ENCODE measurements around the gene FARS2.

The FARS2 gene

DNA sequence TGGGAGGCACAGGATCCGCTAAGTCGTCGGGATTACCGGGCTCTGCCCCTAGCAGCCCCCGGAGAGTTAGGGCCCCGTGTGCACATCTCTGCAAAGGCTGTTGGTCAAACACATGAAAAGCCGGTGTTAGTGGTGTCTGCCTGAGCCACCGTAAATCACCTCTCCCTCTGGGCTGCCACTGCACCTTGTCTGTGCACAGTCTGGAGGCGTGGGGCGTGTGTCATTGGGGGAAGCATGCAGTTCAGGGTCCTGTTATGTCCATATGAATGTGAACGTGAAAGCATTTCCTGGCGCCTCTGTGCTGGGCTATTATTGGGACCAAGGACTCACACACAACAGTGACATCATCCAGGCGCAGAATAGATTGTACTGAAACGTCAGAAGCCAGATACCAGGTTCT lies 439.9 kb downstream of the FARS2 start:
- no peak for DNase-seq

DNA sequence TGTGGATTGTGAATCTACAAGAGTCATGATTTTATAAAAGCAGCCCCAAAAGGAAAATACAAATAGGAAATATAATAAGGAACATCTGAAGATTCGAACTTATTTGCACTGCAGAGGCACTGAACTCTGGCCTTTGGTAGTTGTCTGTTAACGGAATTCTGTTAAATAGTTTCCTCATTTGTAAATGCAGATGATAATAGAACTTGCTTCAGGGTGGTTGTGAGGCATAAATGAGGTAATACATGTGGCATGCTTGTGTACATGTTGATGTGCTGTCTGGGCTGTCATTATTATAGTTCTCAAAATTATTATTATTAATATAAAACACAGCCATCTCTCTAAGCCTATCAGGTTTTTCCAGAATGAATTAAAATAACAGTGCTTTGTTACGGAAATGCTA lies 443.4 kb downstream of the FARS2 start:
- DNase-seq, result no peak

DNA sequence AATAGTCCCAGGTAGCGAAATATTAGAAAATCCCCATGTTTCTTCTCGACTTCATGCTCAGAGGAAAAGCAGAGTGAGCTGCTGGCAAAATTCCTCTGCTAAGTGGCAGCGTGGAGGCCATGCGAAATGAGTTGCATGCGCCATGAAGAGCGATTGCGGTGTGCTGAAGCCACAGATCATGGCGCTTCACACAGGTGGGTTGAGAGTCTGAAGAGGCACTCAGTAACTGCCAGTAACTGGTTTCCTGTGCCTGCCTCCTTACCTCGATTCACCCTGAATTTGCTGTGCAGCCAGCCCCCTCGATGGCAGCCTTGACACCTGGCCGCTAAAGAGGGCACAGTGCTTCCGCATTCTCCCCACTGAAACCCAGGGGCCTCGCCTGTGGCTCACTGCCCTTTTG lies 443.9 kb downstream of the FARS2 start:
- DNase-seq, result no peak

DNA sequence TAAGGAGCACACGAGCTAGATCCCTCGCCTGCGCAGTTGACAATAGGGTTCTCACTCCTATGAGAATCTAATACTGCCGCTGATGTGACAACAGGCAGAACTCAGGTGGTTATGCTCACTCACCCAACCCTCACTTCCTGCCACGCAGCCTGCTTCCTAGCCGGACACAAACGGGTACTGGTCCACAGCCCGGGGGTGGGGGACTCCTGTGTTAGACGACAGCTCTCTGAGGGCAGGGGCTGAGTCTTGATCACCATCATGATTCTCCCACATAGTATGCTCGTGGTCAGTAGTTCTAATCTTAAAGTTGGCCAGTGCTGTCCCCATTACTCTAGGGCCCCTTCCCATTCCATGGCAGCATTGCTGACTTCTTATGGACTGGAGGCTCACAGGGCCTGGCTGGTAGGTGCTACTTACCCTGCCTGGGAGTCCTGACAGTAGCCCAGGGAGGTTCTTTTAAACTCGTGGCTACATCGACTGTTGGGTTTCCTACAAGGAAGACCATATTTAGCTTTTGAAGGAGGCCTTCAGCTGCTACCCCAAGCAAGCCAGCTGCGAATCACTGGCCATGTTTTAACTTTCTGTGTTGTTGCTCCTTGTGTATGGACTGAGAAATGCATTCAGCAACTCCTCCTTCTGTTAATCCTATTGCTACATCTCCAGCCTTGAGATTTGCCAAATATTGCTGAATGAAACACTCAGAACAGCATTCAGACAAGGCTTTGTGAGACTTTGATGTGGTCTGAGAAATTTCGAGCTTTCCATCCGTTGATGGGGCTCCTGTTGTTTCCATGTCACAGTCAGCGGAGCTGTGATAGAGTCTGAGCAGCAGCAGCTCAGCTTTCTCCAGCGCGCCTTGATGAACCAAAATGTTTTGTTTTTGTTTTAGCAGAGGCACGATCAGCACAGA lies 445.1 kb downstream of the FARS2 start:
- no peak for DNase-seq

DNA sequence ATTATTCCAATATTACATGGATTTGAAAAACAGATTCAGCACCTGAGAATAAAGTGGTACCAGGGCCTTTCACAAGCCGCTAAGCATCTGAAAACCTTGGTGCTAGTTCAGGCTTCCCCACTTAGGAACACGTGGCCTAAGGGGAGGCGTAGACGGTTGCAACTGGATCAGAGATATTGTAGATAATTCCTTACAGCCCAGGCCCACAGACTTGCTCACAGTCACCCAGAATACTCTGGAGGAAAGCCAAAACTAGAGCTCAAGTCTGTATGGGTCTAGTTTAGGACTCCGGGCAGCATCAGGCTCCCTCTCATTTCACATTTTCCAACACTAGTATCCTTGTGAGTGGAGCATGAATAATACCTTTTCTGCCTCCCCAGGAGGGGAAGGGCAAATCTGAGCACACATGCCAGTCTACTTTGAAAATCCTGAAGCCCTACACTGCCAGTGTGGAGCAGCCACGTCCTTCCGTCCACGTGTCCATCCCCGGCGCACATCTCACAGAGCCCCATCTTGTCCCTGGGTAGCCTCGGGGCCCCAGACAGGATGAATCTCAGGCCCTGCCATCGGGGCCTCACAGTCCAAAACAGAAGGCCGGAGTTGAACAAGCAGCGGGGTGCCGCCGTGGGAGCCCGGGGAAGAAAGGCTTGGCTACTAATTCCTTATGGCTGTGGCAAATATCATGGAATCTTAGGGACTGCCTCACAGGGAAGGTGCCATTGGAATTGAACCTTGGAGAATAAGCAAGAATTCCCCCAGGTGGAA lies 446.1 kb downstream of the FARS2 start:
- no peak for DNase-seq

DNA sequence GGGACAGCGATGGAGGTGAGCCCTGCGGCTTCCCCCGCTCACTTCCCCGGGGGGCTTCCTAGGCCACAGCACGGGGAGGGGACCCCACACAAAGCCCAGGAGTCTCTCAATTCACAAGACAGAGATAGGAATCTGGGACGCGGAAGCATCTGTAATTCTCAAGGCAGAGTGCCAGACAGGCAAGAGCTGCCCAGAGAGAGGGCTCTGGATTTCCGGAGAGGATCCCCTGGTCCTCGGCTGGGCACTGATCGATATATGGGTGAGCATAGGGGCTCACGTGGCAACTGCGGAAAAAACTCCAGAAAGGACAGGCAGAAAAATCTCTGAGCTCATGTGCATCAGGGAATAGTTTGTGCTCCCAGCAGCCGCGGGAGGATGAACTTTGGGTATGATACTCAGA lies 449.2 kb downstream of the FARS2 start:
- DNase-seq, result no peak

DNA sequence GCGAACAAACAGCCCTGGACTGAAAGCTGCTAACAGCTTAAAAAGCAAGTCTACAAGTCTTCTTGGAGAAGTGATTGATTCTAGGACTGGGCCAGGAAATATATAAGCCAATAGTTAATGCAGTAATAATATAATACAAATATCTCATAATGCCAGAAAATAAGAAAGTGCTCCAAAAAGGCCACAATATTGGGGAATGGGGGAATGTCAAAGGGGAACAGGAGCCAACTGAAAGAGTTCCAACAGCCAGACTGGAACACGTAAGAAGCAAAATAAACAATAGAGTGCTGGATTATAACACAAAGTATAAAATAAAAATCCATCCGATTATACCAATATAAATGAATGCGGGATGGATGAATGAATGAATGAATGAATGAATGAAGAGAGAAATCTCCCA lies 449.6 kb downstream of the FARS2 start:
- no peak for DNase-seq

DNA sequence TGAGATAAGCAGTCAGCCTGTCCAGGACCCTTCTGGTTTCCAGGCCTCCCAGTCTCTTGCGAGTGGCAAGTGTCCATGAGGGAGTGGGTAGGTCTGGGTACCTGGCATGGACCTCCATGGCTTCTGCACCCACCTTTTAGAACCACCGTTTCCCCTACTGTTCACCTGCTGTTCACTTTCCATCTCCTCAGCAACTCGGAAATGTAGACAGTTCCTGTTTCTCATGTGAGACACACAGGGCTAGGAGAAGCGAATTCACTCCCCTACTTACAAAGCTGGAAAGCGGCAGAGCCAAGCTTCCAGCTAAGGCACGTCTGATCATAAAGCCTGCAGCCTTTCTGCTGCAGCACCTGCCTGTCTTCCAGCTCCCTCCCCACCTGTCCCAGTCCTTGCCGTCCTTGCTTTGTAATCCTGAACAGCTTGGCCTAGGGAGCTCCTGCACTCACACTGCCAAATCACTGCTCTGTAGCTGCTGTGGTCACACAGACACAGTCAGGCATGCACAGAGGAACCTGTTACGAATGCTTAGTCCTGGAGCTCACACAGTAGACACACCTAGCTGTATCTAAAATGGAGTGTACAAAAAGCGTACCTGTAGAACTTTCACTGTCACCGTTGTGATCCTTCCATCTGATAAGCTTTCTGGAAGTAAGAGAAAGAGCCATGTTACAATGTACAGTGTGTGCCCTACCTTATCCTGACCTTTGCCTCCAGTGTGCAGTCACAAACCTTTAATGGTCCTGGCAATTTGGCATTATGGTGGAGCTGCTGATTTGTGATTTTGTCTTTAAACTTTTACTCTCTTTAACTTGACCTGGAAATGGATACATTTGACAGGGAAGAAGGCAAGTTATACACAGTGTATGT lies 451.3 kb downstream of the FARS2 start:
- DNase-seq, result no peak

DNA sequence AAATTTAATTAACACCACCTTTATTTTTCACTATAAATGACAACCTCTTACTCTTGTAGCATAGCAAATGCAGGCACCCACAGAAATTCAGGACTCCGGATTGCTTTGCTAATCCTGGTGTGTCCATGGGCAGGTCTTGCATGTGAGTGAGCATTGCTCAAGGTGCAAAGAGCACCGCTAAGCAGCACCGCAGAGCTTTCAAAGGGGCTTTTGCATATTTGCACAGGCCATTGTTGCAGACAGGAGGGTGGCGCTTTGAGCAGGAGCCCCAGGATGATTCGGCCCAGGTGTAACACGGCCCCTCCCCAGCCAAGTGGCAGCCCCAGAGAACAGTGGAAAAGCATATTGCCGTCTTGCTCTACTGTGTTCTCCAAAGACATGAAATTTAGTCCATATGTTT lies 452.2 kb downstream of the FARS2 start:
- DNase-seq, result no peak

DNA sequence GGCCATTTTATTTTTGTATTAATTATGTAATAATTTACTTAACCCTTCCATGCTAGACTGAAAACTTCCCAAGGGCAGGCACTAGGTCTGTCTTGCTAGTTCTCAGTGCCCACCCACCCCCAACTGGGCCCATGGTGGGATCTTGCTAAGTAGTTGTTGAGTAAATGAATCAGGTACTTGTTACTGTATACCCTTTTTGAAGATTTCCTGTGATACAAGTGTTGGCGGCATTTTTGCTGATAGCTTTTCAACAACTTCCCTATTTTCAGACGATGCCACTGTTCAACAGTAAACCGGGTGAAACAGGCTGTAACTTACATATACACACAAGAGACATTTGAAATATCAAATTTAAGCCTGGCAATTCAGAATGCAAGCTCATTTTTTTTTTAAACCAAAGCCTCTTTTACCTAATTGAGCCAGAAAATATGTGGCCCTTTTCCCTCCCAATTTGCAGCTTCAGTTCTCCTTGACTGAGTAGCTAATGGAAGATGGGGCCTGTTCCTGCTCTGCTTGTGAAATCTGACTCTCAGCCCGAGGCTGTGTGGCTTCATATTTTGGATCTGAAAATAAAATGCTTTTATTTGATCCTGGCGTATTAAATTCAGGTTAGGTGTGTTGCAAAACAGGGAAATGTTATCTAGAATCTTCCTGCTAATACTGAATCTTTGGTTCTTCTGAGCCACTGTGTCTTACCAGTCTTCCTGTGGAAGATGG lies 457.1 kb downstream of the FARS2 start:
- no peak for DNase-seq

DNA sequence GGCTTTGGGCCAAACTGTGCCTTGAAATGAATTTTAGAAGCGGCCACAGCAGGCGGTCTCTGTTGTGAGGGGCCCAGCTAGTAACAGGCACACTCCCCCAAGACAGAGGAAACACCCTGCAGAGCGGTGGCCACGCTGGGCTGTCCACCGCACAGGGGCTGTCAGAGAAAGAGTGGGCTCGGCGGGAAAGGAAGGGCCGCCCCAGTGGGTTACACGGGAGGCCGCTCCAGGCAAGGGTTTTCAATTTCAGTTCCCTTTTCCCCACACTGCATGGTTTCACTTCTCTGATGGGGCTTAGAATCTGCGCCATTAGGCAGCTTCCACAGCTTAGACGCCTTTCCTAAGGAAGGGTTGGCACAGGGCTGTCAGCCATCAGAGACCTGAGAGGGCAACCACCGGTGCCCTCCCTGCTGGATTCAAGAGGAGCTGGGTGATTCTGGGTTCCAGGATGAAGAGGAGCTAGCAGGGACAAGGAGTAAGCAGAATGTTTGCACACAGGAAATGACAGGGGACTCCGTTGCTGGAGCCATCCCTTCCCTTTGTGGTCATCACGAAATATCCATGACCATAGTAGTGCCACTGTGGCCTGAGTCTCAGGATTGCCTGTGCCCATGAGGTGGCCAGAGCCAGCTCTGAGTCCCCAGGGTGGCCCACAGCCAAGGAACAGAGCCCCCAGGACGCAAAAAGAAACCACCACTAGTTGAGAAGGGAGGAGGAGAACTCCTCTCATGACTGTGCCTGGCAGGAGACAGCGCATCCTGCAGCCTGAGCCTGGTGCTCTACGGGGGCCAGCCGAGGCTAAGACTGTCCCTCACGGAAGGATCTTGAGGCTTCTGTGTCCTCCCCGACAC lies 462.8 kb downstream of the FARS2 start:
- DNase-seq, result no peak

DNA sequence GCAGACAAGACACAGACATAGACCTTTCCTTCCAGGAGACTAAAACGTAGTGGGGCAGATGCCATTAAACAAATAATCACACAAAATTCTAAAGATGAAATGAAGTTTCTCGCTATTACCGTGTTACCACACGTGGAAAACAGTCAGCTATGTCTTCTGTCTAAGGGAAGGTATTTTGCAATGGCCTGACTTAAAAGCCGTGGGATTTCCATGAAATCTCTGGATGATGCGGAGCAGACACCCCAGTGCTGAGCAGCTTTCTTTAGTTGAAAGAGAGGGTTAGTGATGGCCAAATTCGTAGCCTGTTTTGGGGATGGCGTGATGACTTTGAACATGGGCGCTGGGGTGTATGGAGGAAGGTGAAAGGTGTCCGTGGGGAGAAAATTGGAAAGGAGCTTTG lies 463.6 kb downstream of the FARS2 start:
- DNase-seq, result no peak

DNA sequence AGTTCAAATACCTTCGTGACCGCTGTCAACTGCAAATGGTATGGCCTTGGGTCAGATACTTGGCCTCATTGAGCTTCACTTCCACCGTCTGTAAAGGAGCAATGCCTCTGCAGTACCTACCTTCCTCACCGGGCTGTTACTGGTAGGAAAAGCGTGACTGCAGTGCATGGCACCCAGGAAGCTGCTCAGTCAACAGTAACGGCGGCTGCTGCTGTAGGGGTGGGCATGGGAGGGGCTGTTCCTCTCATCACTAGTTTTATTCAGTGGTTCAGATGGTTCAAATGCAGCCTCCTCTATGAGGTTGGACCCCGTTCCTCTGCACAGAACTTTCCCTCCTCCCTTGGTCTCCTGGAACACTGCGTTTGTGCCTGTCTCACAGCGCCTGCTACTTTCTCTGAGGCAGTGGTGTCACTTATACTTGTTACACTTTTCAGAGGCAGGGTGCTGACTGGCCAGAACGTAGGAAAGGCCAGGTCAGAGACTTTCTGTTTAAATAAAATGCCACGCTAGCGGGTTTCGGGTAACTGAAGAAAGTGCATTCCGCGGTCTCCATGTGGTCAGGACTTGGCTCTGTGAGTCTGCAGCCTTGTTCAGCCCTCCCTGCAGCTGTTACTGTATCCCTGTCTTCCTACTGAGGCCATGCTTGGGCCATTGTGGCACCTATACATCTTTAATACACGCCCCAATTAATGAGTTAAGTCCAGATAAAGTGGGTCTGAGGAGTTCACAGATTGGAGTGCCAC lies 465.8 kb downstream of the FARS2 start:
- no peak for DNase-seq

DNA sequence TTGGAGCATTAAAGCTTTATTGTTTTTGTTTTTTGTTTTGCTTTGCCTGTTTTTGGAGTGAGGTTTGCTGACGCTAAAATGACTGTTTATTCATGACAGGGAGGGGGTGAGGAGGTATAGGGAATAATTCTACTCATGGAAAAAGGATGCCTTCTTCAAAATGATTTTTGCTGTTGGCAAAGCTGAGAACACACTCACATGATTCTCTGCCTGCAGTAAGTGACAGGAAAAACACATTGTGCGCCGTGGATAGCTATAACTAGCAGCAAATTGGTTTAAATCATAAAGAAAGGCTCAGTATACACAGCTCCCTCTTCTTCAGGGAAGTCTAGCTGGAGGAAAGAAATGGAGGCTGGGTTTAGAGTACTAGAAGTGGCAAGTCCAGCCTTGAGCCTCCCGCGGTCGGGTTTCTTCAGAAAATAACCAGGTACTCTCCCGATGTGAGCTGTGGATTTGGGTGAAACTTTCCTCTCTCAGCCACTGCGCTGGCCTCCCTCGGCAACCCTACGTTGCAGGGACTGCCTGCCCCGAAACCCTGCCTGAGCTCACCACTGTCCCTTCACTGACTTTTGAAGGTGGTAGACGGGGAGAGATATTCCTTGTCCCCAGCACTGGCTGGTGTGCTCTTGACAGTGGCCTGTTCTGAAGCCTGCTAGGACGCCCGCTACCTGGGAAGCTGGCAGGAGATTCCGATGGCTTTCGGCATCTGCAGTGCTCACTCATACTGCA lies 467.2 kb downstream of the FARS2 start:
- DNase-seq, result no peak

DNA sequence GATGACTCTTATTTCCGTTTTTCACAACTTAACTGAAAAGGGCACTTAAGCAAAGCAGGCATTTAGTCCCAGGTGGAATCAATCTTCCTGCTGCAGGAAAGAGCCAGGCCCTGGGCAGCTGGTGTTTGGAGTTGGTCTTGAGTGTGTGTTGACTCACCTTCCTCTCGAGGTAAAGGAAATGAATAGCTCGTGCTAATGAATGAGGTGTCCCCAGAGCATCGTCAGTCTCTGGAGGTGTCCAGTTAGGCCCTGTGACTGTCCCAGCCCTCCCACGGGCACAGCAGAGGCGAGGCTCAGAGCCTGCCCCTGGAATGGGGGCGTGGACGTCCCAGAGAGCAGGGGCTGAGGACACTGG lies 467.7 kb downstream of the FARS2 start:
- DNase-seq, result no peak

DNA sequence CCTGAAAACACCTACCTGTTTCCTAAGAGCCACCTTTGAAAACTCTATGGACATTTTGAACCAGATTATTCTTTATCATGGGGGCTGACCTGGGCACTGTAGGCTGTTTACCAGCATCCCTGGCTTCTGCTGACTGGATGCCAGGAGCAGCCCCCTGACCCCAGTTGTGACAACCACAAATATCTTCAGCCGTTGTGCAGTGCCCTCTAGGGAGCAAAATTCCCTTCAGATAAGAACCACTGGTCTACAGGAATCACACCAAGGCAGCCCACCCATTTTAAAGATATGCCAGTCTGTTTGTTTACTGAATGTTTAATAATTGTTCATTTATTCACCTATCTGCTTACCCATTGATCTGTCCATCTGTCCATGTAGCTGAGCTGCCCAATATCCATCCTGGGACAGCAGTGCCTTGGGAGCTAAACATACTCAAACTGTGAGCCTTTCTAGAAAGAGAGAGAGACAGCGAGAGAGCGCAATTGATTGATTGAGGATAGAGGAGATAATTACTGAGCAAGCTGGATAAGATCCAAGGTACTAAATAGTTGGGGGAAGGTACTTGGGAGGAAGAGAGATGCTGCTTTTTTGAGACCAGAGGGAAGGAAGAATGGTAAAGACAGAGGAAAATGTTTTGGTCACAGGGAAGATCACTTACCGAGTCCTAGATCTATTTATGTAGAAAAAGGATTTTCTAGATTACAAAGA lies 468.7 kb downstream of the FARS2 start:
- DNase-seq, result no peak

DNA sequence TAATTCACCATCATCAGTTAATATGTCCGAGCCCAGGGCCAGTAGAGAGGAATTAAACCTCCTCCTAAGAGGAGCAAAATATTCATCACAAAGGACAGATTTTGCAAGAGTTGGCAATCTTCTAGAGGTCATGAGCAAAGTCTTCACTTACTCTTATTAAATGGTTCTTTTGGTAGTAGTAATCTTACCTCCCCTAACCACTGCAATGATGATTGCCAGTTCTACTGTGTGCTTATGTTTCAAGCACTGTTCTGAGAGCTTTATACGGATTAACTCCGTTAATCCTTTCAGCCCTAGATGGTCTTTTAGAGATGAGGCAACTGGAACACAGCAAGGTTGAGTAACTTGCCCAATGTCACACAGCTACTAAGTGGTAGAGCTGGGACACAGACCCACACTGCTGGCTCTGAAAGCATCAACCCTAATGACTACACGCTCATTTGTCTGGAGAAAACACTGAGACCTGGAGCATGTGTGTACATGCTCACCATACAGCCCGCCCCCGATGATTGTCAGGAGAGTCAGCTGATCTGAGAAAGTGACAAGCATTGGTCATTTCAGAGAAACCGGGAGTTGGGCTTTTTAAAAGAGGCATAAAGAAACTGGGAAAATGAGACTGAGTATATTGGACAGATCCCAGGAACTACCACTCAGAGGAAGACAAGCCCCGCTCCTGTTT lies 469.4 kb downstream of the FARS2 start:
- no peak for DNase-seq

DNA sequence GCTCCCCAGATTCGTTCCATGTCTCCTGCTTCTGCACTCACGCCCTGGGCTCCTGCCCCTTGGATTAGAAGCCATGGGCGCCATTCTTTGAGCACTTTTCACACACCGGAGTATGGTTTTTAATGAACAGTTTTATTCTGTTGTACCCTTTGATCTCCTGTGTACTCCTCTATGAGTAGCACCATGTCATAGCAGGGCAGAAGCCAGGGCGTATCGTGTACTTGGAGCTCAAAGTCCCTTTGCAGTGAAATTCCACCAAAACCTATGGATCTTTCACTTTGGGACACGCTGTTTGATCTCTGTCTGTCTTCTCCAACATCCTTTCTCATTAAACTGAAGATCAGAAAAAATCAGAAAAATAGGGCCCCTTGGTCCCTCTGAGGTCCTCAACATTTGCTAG lies 470.1 kb downstream of the FARS2 start:
- DNase-seq, result no peak

DNA sequence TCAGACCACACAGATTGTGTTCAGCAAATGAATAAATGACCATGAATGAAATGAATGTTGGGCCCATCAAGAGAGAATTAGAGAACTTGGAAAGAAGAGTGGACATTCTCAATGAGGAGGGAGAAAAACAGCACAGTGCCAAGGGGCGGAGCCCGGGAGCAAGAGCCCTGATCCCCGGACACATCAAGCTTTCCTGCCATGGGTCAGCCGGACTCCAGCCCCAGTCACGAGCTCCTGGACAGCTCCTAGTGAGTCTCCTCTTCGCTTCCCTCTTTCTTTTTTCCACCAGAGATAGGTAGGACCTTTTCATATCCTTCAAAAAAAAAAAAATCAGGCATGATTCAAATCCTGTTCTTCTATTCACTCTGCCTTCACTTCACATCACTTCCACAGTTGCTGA lies 471.2 kb downstream of the FARS2 start:
- no peak for DNase-seq
